Prostate gland (tissue), 2 donors: ENCODE results near the gene LRPPRC. TPM values are rescaled to one million over a fixed set of nuclear protein-coding genes. Genes with fewer than 3 reads are reported as not detected.

Source experiments
- DNase-seq: peaks from one replicate; pipeline ENCODE4 v3.0.0-alpha.2; 2019; ENCODE audit warnings: low spot score
- H3K27ac ChIP-seq, 2 donors: fragments of 200-600 bp; sonication (generic); 2 replicates each; pipeline ENCODE4 v1.5.1; 2017 to 2019
- H3K27me3 ChIP-seq: fragments of 200-600 bp; sonication (generic); replicated peaks from 2 replicates; pipeline ENCODE4 v1.5.1; 2019; ENCODE audit not compliant: insufficient read depth
- H3K36me3 ChIP-seq, 2 donors: fragments of 200-600 bp; sonication (generic); 1 replicate in 1 of 2; 2 replicates in 1 of 2; pipeline versions ENCODE4 v1.5.1 to v1.8.1; 2017 to 2019
- H3K4me1 ChIP-seq: fragments of 200-600 bp; sonication (generic); replicated peaks from 2 replicates; pipeline ENCODE4 v1.5.1; 2019
- H3K4me3 ChIP-seq, 2 donors: fragments of 200-600 bp; sonication (generic); 2 replicates each; pipeline ENCODE4 v1.5.1; 2017 to 2019
- H3K9me3 ChIP-seq: fragments of 200-600 bp; sonication (generic); 2 replicates; pipeline ENCODE4 v1.5.1; 2017
- CTCF ChIP-seq, 4 experiments: fragments of 200-600 bp in 2 of 4; fragments of 450-650 bp in 2 of 4; sonication (generic) in 2 of 4; IDR thresholded peaks; 1 replicate in 3 of 4; 2 replicates in 1 of 4; pipeline ENCODE4 v1.5.1; 2016 to 2019; ENCODE audit warnings: antibody characterized with exemption in 4 of 4, mild to moderate bottlenecking in 2 of 4, moderate library complexity in 2 of 4
- POLR2A ChIP-seq: fragments of 450-650 bp; IDR thresholded peaks from one replicate; pipeline ENCODE4 v1.6.1; 2016; ENCODE audit warnings: antibody characterized with exemption, mild to moderate bottlenecking
- POLR2AphosphoS5 ChIP-seq: sonication (generic); formaldehyde crosslinking; IDR thresholded peaks from one replicate; pipeline ENCODE4 v1.6.1; 2017; ENCODE audit warnings: antibody characterized with exemption
- WGBS: methylation state at CpG from one replicate; pipeline ENCODE4 v1.1.5; 2018; 5-methylcytosine and 5-hydroxymethylcytosine counted together
- intact Hi-C: fragments of 100-400 bp; cut with DNase I; formaldehyde crosslinking; loops from one replicate; pipeline ENCODE4 v1.14.2; 2022
- total RNA-seq, 2 donors: library from RNA; depleted of rRNA; stranded (reverse); fragments of >200 nt; gene quantifications; one replicate each; pipeline ENCODE4 v1.1.0, GENCODE V29; 2016

The LRPPRC gene
- total RNA-seq, 2 donors from 2014 or later: 49.3 to 82.3 TPM

- Histone ChIP-seq H3K4me3 (no peak overlapping the region), H3K27me3 (peaks cover 5% of the 10 kb centered on the region), H3K27ac (no peak overlapping the region), H3K4me1 (no peaks in the 10 kb centered on the region), H3K9me3 (no peaks in the 10 kb centered on the region), H3K36me3 (no peaks in the 10 kb centered on the region)
- DNase-seq: no peak
- TF ChIP-seq POLR2A (no peak), CTCF (IDR thresholded peaks at IDR 0.05) (no peak), POLR2AphosphoS5 (no peak)
- intact Hi-C loops: no loop called here
- WGBS: 87% methylated on average over 10 of the region's 10 CpGs
Observed at GRCh38 chr2:43853141-43854081, 142.4 kb downstream of the LRPPRC start.

DNA sequence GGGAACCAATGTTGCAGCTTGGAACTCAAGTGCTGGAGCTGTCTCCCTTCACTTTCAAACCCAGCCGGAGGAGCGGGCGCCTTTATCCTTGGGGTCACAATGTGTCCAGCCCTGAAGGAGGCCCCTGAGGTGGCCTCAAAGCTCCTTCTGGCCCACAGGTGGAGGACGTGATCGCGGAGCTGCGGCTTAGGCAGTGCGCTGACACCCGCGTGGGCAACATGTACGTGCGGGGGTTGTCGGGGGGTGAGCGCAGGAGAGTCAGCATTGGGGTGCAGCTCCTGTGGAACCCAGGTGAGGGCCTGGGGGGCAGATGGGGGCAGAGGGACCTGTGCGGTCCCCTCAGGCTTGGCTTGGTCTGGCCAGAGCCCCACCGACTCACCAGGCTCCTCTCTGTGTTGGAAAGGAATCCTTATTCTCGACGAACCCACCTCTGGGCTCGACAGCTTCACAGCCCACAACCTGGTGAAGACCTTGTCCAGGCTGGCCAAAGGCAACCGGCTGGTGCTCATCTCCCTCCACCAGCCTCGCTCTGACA, 143.5 kb downstream of the LRPPRC start:
- H3K27me3 ChIP-seq: peaks cover 5% of the 10 kb centered on the region
- 95% methylated on average over 19 of the region's 21 CpGs for WGBS
- no peak for DNase-seq

DNA sequence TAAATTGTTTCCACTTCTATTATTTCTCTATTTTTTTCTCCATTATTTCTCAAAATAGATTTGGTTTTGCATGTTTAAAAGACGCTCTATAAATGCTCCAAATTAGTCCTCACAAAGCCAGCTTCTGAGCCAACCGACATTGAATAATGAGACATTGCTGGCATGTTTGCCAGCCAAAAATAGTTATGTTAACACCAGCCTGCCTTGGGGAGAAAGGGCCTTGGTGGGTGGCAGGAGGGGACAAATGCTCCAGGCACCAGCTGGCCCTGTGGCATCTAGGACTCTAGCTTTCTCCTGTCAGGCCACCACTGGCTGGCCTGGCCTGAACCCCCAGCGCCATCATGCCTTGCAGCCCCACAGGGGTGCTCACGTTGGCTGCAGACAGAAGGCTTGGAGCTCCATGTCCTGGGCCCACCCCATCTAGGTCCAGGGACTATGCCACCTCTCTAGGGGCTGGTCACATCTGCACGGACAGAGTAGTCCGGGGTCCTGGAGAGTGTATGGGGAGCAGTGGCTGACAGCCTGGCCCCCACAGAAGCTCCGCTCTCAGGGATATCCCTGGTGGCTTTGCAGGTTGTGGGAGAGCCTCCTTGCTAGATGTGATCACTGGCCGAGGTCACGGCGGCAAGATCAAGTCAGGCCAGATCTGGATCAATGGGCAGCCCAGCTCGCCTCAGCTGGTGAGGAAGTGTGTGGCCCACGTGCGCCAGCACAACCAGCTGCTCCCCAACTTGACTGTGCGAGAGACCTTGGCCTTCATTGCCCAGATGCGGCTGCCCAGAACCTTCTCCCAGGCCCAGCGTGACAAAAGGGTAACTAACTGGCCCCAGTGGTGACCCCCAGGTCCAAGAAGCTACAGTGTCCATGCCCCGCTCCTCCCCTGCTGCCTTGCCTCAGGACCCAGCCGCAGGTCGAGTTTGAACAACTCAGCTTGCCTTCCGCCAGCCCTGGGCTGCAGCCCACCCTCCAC, 144.5 kb downstream of the LRPPRC start:
- DNase-seq: no peak
- WGBS: 87% methylated on average over 14 of the region's 20 CpGs

More for the DNA sequence above, 143.5 kb downstream of the LRPPRC start:
- no peaks in the 10 kb centered on the region for H3K9me3 ChIP-seq
- intact Hi-C loops: no loop called here
- TF ChIP-seq POLR2AphosphoS5: no peak
- TF ChIP-seq POLR2A: no peak
- no peak overlapping the region for H3K27ac ChIP-seq
- H3K4me1 ChIP-seq: no peaks in the 10 kb centered on the region
- no peaks in the 10 kb centered on the region for H3K36me3 ChIP-seq
- H3K4me3 ChIP-seq: no peak overlapping the region

GRCh38 chr2:43848214-43848613, 147.6 kb downstream of the LRPPRC start:
- WGBS: 45% methylated on average over 1 of the region's 1 CpG
- intact Hi-C loops: no loop called here

More for the DNA sequence above, 144.5 kb downstream of the LRPPRC start:
- TF ChIP-seq POLR2A (no peak), POLR2AphosphoS5 (no peak), CTCF (IDR thresholded peaks at IDR 0.05) (no peak)
- H3K27me3 ChIP-seq: peaks cover 5% of the 10 kb centered on the region
- no peak overlapping the region for H3K27ac ChIP-seq
- intact Hi-C loops: no loop called here
- H3K4me3 ChIP-seq: no peak overlapping the region
- H3K36me3 ChIP-seq: no peaks in the 10 kb centered on the region
- no peaks in the 10 kb centered on the region for H3K4me1 ChIP-seq
- no peaks in the 10 kb centered on the region for H3K9me3 ChIP-seq

More at GRCh38 chr2:43848214-43848613, 147.6 kb downstream of the LRPPRC start:
- no peak for DNase-seq
- Histone ChIP-seq H3K4me3 (no peak overlapping the region), H3K9me3 (no peaks in the 10 kb centered on the region), H3K36me3 (no peaks in the 10 kb centered on the region), H3K27me3 (no peaks in the 10 kb centered on the region), H3K27ac (no peak overlapping the region), H3K4me1 (no peaks in the 10 kb centered on the region)
- TF ChIP-seq POLR2A (no peak), CTCF (IDR thresholded peaks at IDR 0.05) (no peak), POLR2AphosphoS5 (no peak)
